OCI-LY7 (cell line): ENCODE data around the gene MIGA1.

Source experiments
- EZH2phosphoT487 ChIP-seq: fragments of 200-600 bp; sonication (generic); IDR thresholded peaks from 2 replicates; pipeline ENCODE4 v1.6.1; 2018; ENCODE audit warnings: low read depth, borderline replicate concordance, mild to moderate bottlenecking, mixed run types, antibody characterized with exemption, low read length, moderate library complexity, mixed read lengths
- TF ChIP-seq, protein P1 (sequence below): fragments of 200-600 bp; sonication (generic); conservative IDR thresholded peaks from 2 replicates; pipeline ENCODE4 v1.5.1; 2014; ENCODE audit warnings: mild to moderate bottlenecking, antibody characterized with exemption, low read length, moderate library complexity, mixed read lengths

DNA sequence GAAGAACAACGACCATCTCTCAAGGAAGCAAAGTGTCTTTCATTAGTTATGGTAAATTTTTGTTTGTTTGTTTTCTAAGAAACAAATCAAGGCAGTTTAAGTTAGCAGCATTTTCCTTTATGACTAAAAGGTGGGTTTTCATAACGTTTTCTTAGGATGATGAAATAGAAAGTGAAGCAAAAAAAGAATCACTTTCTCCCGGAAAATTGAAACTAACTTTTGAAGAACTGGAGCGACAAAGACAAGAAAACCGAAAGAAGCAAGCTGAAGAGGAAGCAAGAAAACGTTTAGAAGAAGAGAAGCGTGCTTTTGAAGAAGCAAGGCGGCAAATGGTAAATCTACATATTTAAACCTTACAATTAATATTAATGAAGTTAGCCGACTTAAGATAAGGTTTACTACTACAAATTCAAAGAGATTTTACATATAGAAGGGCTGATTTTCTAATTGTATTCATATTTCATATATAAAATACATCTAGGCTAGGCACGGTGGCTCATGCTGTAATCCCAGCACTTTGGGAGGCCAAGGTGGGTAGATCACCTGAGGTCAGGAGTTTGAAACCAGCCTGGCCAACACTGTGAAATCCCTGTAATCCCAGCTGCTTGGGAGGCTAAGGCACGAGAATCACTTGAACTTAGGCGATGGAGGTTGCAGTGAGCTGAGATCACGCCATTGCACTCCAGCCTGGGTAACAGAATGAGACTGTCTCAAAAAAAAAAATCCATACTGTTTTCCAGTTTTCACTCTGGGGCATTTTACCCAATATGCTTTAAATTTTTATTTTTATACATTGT lies 147.3 kb downstream of the MIGA1 start:
- TF ChIP-seq, protein P1, sequence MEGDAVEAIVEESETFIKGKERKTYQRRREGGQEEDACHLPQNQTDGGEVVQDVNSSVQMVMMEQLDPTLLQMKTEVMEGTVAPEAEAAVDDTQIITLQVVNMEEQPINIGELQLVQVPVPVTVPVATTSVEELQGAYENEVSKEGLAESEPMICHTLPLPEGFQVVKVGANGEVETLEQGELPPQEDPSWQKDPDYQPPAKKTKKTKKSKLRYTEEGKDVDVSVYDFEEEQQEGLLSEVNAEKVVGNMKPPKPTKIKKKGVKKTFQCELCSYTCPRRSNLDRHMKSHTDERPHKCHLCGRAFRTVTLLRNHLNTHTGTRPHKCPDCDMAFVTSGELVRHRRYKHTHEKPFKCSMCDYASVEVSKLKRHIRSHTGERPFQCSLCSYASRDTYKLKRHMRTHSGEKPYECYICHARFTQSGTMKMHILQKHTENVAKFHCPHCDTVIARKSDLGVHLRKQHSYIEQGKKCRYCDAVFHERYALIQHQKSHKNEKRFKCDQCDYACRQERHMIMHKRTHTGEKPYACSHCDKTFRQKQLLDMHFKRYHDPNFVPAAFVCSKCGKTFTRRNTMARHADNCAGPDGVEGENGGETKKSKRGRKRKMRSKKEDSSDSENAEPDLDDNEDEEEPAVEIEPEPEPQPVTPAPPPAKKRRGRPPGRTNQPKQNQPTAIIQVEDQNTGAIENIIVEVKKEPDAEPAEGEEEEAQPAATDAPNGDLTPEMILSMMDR, result no peak
- TF ChIP-seq EZH2phosphoT487, result no peak
